Right lung (tissue), 5 donors: Measurements from ENCODE around the gene GCN1. TPM values are rescaled to one million over a fixed set of nuclear protein-coding genes. Genes with fewer than 3 reads are reported as not detected.
A peak's percentile ranks its signal among the peaks of the same experiment; 100 is the strongest.

Experiments used
- DNase-seq, 2 donors: peaks; one replicate each; pipeline ENCODE4 v3.0.0-alpha.2; 2013
- polyA plus RNA-seq, 5 donors: library from polyadenylated mRNA; unstranded; fragments of 120-200 nt; gene quantifications; one replicate each; pipeline versions ENCODE4 v1.2.1 to v1.2.3, GENCODE V29; 2013; ENCODE audit warnings: inconsistent platforms in 1 of 5, low replicate concordance in 1 of 5; ENCODE audit not compliant: insufficient read length in 5 of 5, insufficient read depth in 1 of 5

Gene GCN1
- polyA plus RNA-seq, 5 donors, result 40.0 to 58.9 (median 50.0) TPM

GRCh38 chr12:120116792-120117651 is 77.5 kb downstream of the GCN1 start:
- peak; percentile 91 to 96 for DNase-seq

- DNase-seq, result no peak
Measured at GRCh38 chr12:120116441-120116791, 78.1 kb downstream of the GCN1 start, which contains the start of gene RAB35. Gene RAB35 (minus strand): TSS chr12:120116753. CDS start chr12:120116650, 103 bp downstream.

- no peak for DNase-seq
Measured at GRCh38 chr12:120115692-120116440, 78.6 kb downstream of the GCN1 start.

- no peak for DNase-seq
Measured at GRCh38 chr12:120115066-120115465, 79.4 kb downstream of the GCN1 start.

GRCh38 chr12:120110550-120111501 is 83.7 kb downstream of the GCN1 start:
- DNase-seq, result no peak

GRCh38 chr12:120109570-120110267 is 84.8 kb downstream of the GCN1 start:
- DNase-seq, result no peak

GRCh38 chr12:120106151-120106550 is 88.4 kb downstream of the GCN1 start:
- DNase-seq, result no peak

GRCh38 chr12:120103371-120103770 is 91.1 kb downstream of the GCN1 start:
- no peak for DNase-seq

- no peak for DNase-seq
Measured at GRCh38 chr12:120103044-120103338, 91.5 kb downstream of the GCN1 start.

- DNase-seq, result no peak
Measured at GRCh38 chr12:120102189-120103043, 92.1 kb downstream of the GCN1 start.

- DNase-seq, result no peak
Measured at GRCh38 chr12:120101617-120102016, 92.9 kb downstream of the GCN1 start.

GRCh38 chr12:120101182-120101581 is 93.3 kb downstream of the GCN1 start:
- no peak for DNase-seq

GRCh38 chr12:120100630-120101029 is 93.9 kb downstream of the GCN1 start:
- DNase-seq, result peak; percentile 43 to 48

GRCh38 chr12:120099738-120100137 is 94.8 kb downstream of the GCN1 start:
- DNase-seq, result no peak

- no peak for DNase-seq
Measured at GRCh38 chr12:120098756-120099470, 95.6 kb downstream of the GCN1 start.

GRCh38 chr12:120096671-120097202 is 97.8 kb downstream of the GCN1 start:
- no peak for DNase-seq

- no peak for DNase-seq
Measured at GRCh38 chr12:120095736-120096135, 98.8 kb downstream of the GCN1 start.

- no peak for DNase-seq
Measured at GRCh38 chr12:120095331-120095730, 99.2 kb downstream of the GCN1 start.

GRCh38 chr12:120094485-120094884 is 100.0 kb downstream of the GCN1 start:
- DNase-seq, result no peak
